DOHH2 (cell line): ENCODE data around the gene NUMB.

Experiments
- CTCF ChIP-seq: fragments of 200-600 bp; sonication (generic); IDR thresholded peaks from one replicate; pipeline ENCODE4 v1.5.1; 2014; ENCODE audit warnings: antibody characterized with exemption, mild to moderate bottlenecking, low read depth, low read length; ENCODE audit not compliant: poor library complexity, severe bottlenecking
- EZH2phosphoT487 ChIP-seq: fragments of 200-600 bp; sonication (generic); IDR thresholded peaks from 2 replicates; pipeline ENCODE4 v1.6.1; 2017; ENCODE audit warnings: borderline replicate concordance, mild to moderate bottlenecking, antibody characterized with exemption, low read length, moderate library complexity, mixed read lengths

GRCh38 chr14:73262427-73263183 is 195.7 kb downstream of the NUMB start:
- TF ChIP-seq CTCF, result no peak
- no peak for TF ChIP-seq EZH2phosphoT487
